Measurements from ENCODE around the gene SNTG2.
"Not testable (repeated sequence)": the region's sequence is repeated elsewhere in the genome, so short reads cannot be mapped to it uniquely, and the experiment has no call there.

The SNTG2 gene

DNA sequence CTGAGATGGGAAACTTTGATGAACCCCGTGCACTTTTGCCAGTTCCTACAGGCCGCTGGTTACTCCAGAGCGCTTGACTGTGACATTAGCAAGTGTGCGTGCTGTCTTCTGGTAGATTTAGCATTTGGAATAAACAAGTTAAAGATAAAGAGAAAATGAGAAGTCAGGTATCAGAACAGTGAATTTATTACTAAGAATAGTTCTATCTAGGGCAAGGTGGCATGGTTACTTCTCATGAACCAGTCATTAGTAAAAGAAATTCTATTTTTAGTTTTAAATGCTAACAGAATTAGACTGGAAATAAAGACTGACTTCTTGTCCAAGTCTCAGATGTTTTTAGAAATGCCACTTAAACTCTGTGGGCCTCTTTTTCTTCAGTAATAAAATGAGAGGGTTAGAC, 258.6 kb downstream of the SNTG2 start:
- FAIRE-seq, result no peak

DNA sequence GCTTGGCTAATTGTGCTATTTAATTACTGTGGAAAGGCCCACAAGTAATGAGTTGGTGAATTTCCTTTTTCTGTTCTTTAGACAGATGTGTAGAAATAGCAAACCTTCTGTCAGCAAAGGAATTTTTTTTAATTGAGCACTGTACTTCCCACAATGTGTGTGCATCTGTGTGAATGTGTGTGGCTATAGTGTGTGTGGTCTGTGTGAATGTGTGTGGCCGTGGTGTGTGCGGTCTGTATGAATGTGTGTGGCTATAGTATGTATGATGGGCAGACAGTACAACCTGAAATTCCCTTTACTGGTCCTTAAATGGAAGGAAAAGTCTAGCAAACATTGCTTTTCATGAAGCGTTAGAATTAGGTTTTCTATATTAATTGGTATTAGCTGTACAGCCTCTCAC, 259.1 kb downstream of the SNTG2 start:
- no peak for FAIRE-seq

- no peak for FAIRE-seq
These were observed 259.7 kb downstream of the SNTG2 start for GRCh38 chr2:1210352-1210751.

- no peak for FAIRE-seq
These were observed 269.4 kb downstream of the SNTG2 start for GRCh38 chr2:1219901-1220573.

GRCh38 chr2:1222056-1222455, 271.4 kb downstream of the SNTG2 start:
- no peak for FAIRE-seq

- no peak for FAIRE-seq
These were observed 273.1 kb downstream of the SNTG2 start for GRCh38 chr2:1223791-1224190.

DNA sequence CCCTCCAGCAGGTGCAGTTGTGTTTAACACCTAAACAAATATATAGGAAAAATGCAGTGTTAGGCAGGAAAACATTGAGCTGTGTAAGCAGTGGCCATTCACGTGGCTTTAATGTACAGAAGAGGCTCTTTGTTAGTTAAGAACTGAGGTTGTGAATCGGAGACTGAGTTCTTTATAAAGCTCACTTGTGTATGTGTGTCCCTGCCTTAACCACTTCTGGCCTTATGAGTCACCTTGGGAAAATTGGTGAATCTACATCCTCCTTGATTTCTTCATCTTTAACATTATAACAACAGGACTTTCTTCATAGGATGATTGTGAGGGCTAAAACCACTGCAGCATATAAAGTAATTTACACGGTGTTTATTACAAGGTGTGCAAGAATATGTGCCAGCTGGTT, 274.3 kb downstream of the SNTG2 start:
- no peak for FAIRE-seq

DNA sequence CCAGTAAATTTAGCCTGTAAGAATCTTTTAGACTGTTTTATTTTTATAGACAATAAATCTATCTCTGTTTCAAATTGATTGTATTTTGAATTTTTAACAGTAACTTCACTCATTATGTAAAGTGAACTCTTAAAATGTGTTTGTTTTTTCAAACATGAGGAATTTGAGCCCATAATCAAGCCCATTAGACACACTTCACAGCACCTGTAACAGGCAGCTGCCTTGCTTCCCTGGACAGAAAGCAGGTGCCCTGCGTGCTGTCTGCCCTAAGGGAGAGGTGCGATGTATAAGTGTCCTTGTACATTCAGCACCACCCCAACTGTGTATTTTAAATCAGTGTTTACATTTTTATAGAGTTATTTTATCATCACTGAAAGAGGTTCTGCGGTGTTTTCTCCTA, 276.1 kb downstream of the SNTG2 start:
- no peak for FAIRE-seq

GRCh38 chr2:1227274-1227900, 276.7 kb downstream of the SNTG2 start:
- no peak for FAIRE-seq

DNA sequence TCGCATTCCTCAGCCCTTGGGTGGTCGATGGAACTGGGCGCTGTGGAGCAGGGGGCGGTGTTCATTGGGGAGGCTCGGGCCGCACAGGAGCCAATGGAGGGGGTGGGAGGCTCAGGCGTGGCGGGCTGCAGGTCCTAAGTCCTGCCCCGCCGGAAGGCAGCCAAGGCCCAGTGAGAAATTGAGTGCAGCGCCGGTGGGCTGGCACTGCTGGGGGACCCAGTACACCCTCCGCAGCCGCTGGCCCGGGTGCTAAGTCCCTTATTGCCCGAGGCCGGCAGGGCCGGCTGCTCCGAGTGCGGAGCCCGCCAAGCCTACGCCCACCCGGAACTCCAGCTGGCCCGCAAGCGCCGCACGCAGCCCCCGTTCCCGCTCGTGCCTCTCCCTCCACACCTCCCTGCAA, 278.9 kb downstream of the SNTG2 start:
- not testable (repeated sequence) for FAIRE-seq

- FAIRE-seq, result no peak
These were observed 279.7 kb downstream of the SNTG2 start for GRCh38 chr2:1230155-1230893.

DNA sequence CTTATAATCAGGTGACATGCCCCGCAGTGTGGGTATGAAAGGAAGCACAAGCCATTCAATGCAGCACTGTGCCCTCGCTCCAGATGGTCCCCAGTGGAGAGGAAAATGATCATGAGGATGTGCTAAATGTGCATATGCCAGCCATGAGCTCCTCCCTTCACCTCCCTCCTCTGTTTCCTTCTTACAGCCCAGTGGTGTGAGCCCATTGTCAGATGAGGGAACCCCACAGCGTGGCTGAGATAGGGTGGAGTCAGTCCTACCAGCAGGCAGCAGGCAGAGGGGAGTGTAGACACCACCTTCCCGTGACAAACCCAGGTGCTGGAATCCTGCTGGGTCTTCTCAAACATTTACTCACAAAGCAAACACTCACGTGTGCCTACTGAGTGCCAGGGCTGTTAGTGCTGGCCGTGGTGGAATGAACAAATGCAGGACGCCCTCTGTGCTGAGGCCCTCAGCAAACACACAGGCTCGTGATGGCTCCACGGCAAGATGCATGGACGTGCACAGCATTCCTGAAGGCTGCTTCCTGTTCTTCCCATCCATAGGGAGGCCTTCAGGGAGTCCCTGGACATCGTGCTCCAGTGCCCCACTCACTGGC, 280.9 kb downstream of the SNTG2 start:
- FAIRE-seq, result no peak

DNA sequence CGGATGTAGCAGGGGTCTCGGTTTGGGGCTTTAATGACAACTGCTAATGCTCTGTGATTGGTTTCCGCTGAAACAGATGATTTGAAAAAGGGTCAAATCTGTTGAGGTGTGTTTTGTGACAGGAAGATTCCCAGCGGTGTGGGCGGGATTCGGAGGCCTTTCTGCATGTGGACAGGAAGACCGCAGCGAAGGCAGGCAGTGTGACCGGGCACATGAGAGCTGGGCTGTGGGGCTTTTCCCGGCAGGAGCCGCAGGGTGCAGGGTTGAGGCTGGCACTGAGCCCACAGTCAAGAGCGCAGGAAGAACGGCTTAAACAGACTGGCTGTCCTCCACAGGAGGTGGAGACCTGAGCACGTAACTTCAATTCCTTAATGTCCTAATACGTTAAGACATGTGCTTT, 282.6 kb downstream of the SNTG2 start:
- FAIRE-seq, result no peak

DNA sequence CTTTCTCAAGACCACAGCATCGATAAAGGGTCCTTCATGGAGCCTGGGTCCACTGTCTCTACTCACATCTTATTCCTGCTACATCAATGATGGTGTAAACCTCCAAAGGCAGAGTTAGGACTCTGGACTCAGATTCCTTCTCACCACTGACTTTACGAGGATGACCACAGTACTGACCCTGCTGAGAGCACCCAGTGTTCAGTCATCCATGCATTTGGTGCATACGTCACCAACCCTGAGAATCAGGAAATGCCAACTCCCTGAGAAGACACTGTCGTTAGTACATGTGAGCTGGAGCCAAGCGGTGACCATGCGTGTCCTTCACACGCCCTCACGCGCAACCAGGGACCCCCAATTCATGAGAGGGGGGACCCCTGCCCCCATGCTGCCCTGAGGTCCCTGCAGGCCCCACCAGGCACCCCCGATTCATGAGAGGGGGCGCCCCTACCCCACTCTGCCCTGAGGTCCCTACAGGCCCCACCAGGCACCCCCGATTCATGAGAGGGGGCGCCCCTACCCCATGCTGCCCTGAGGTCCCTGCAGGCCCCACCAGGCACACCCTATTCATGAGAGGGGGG, 284.2 kb downstream of the SNTG2 start:
- no peak for FAIRE-seq

GRCh38 chr2:1235806-1236205, 285.2 kb downstream of the SNTG2 start:
- FAIRE-seq, result no peak

- FAIRE-seq, result no peak
These were observed 286.0 kb downstream of the SNTG2 start for GRCh38 chr2:1236606-1237005.

DNA sequence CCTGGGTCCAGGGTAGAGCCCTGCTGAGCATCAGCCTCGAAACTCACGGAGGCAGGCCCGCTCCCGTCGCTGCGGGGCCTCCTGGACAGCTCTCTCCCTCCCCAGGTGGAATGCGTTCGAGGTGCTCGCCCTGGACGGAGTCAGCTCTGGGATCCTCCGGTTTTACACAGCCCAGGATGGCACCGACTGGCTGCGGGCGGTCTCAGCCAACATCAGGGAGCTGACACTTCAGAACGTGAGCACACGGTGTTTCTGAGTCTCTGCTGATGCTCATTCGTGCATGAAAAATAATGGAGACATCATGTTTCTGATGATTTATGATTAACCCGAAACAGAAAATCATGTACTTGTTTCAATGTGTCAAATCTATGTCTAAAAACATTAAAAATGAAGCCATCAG, 287.1 kb downstream of the SNTG2 start:
- no peak for FAIRE-seq

DNA sequence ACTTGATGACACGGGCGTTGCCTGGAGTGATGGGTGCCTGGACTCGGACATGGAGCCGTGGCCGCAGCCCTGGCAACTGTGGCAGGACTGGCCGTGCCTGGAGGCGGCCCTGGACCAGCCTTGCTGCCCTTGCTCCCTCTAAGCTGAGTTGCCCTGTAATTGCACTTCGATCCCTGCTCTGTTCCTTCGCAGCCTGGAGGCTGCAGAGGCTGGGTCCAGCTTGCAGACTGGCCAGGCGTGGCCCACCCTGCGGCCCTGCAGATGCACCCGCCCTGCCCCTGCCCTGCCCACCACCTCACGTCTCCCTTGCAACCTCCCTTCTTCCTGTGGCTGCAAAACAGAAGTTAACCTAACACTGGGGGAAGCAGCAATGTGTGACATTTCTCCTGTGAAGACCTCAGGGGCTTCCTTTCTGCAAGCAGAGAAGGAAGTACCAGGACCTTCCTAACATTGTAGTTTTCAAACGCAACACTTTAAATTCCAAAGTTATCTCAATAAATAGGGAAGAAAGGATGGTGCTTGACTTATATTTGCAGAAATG, 288.0 kb downstream of the SNTG2 start:
- no peak for FAIRE-seq

DNA sequence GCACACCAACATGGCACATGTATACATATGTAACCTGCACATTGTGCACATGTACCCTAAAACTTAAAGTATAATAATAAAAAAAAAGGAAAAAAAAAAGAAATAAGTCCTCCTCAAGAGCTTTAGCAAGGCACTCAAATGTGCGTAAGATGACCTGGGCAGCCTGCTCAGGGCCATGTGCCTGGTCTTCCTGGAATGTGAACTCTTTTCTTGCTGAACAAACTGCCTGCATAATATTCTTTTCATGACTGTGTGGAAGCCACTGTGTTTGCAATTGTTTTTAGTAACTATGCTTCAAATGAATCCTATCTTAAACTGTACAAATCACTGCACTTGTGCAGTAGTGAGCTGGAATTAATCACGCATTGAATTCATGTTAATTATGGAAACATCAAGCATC, 294.5 kb downstream of the SNTG2 start:
- no peak for FAIRE-seq

DNA sequence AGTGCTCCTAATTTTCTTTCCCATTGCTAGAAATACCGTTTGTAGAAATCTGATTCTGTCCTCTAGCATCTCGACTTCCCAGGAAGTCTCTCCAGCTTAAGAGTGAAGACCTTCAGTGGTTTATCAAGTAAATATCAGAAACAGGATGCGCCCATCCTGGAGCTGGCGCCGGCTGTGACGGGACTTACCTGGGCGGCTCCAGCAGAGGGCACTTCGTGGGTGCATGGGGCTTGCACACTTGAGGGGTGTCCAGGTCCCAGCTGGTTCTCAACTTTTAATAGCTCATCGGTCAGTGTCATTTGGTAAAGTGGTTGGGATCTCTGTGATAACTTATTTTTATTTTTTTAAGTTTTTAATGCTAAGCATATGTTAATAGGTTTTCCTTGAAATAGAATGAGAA, 295.6 kb downstream of the SNTG2 start:
- FAIRE-seq, result no peak

DNA sequence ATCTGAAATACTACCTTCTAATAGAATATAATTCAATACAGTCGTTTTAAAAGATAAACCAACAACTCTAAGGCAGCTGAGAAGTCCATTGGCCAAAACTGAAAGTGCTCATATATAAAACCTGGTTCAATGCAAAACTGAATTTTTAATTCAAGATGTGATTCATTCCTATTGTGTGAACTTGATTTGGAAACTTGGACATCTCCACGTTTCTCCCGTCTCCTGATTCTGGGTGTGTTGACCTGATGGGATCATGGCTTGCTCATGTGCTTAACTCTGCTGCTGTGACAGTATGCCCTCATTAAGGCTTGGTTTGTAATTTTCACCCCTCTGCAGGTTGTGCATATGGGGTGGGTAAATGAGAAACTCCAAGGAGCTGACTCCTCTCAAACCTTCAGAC, 296.3 kb downstream of the SNTG2 start:
- FAIRE-seq, result no peak

DNA sequence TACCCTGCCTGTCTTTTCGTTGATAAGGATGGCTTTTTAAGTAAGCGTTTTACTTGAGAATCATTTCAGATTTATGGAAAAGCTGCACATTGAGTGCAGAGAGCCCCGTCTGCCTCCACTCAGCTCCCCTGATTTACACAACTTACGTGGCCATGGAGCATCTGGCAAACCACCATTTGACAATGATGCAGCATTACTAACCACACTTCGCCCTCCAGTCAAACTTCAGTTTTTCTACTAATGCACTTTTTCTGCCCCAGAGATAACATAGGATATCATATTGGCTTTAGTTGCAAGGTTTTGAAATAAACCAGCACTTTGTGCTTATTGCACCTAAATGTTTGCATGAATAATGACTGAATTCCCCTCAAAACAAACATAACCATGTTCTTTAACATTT, 297.5 kb downstream of the SNTG2 start:
- FAIRE-seq, result no peak
